GM12864 (cell line): Measurements from ENCODE around the gene FOXJ3.

Experiments used
- DNase-seq: peaks from one replicate; pipeline ENCODE4 v3.0.0-alpha.2; 2011; ENCODE audit warnings: low read depth
- H3K4me3 ChIP-seq: 2 replicates; pipeline ENCODE4 v1.5.1; 2011; ENCODE audit warnings: mild to moderate bottlenecking, low read depth, low read length, control low read depth
- TF ChIP-seq, protein P1 (sequence below): IDR thresholded peaks from 2 replicates; pipeline ENCODE4 v1.5.1; 2011; ENCODE audit warnings: low read depth, mild to moderate bottlenecking, moderate library complexity, low read length, control low read depth, inconsistent platforms; ENCODE audit errors: missing control alignments

The FOXJ3 gene

GRCh38 chr1:42171679-42172266, 163.3 kb downstream of the FOXJ3 start:
- TF ChIP-seq, protein P1, sequence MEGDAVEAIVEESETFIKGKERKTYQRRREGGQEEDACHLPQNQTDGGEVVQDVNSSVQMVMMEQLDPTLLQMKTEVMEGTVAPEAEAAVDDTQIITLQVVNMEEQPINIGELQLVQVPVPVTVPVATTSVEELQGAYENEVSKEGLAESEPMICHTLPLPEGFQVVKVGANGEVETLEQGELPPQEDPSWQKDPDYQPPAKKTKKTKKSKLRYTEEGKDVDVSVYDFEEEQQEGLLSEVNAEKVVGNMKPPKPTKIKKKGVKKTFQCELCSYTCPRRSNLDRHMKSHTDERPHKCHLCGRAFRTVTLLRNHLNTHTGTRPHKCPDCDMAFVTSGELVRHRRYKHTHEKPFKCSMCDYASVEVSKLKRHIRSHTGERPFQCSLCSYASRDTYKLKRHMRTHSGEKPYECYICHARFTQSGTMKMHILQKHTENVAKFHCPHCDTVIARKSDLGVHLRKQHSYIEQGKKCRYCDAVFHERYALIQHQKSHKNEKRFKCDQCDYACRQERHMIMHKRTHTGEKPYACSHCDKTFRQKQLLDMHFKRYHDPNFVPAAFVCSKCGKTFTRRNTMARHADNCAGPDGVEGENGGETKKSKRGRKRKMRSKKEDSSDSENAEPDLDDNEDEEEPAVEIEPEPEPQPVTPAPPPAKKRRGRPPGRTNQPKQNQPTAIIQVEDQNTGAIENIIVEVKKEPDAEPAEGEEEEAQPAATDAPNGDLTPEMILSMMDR = no peak
- no peak for DNase-seq
- no peak overlapping the region for H3K4me3 ChIP-seq

DNA sequence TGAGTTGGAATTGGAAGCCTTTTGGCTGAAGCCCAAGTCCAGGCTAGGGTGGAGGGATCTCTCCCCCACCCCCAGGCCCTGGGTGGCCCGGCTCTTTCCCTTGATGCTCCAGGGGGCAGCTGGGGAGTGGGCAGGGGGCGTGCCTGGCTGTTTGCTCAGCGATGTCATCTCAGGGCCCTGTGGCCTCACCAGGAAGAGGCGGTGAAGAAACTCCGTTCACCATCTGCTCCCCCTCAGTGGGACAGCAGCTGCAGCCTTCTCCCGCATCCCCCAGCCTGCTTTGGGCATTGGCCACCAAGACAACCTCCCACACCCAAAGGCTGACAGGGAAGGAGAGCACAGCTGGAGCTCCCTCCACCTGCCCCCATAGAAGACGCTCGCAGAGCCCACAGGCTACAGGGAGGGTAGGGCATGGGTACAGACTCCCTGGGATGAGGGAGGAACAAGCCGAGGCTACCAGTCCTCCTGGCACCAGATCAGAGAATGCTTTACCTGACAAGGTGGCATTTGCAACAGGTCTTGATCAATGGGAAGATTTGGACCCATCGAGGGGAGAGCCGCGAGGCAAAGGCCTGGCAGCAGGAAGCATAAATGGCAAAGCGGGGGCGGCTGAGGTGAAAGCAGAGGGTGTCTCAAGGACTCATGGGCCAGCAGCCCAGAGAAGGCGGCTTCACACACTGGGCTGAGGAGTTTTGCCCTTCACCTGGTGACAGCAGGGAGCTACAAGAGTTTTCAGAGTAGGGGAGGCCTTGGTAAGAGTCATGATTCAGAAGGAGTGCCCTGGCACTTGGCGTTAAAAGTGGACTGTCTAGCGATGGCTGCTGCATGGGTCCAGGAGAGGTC, 164.0 kb downstream of the FOXJ3 start:
- DNase-seq = no peak
- H3K4me3 ChIP-seq = no peak overlapping the region
- TF ChIP-seq, protein P1 = no peak

GRCh38 chr1:42168763-42169162, 166.3 kb downstream of the FOXJ3 start:
- TF ChIP-seq, protein P1 = no peak
- H3K4me3 ChIP-seq = no peak overlapping the region
- no peak for DNase-seq

DNA sequence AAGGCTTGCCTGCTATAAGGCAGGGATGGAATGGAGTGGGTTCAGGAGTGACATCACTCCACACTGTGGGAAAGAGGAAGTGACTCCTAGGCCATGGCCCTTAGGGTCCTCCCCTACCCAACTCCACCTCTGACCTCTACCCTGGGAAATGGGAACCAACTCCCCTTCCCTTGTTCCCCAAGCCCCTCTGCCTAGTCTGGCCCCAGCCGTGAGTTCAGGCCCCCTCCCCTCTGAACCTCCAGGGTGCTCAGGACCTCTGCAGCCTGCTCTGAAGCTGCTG, 166.7 kb downstream of the FOXJ3 start:
- no peak overlapping the region for H3K4me3 ChIP-seq
- DNase-seq = no peak
- TF ChIP-seq, protein P1 = no peak

DNA sequence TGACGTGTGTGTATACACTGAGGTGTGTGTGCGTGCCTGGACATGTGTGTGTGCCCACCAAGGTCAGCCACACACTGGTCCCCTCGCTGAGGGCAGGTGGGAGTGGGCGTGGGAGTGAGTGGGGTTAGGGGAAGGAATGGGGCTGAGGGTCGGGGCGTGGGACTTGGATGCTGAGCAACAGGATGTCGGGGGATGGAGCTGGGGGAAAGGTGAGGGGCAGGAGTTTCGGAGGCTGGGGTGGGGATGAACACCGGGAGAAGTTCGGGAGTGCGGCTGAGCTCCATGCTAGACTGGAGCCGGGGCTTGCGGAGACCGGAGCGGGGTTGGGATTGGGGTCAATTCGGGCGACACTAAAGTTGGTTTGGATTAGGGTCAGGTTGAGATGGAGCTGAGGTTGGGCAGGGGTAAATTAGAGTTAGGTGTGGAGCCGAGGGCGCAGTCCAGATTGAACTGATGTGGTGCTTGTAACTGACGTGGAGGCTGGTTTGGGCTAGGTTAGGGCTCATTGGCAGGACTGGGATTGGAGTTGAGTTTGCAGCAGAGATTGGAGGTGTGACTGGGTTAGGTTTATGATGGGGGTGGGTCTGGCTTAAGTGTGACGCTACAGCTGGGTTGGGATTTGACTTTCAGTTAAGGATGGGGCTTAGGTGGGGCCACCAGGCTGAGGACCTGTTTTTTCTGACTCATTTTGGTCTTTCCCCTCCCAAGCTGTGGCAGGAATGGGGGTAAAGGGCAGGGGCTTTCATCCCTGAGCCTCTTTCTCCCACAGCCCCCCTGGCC, 167.2 kb downstream of the FOXJ3 start:
- TF ChIP-seq, protein P1 = no peak
- H3K4me3 ChIP-seq = no peak overlapping the region
- no peak for DNase-seq

GRCh38 chr1:42165511-42166210, 169.4 kb downstream of the FOXJ3 start:
- TF ChIP-seq, protein P1 = no peak
- DNase-seq = no peak

More at GRCh38 chr1:42165511-42166210, 169.4 kb downstream of the FOXJ3 start:
- H3K4me3 ChIP-seq = no peak overlapping the region
